PC-9 (cell line): ENCODE data around the gene EHMT1. TPM values are rescaled to one million over a fixed set of nuclear protein-coding genes. Genes with fewer than 3 reads are reported as not detected.

Source experiments
- BruUV-seq: library from RNA; stranded (reverse); fragments of 400-500 nt; replicated peaks from 2 replicates; lab custom pipeline; 2021; lab: Mats Ljungman, UMichigan
- CTCF ChIA-PET: fragments of 300-600 bp; sonication (Branson Sonifier 250); formaldehyde crosslinking; loops from one replicate; lab custom pipeline; 2022; ENCODE audit warnings: antibody characterized with exemption; lab: Charles Lee
- POLR2A ChIA-PET: fragments of 300-600 bp; sonication (Branson Sonifier 250); formaldehyde crosslinking; loops from one replicate; lab custom pipeline; 2022; ENCODE audit warnings: antibody characterized with exemption; ENCODE audit not compliant: unreplicated experiment; lab: Charles Lee
- DNase-seq, 2 experiments: peaks; one replicate each; pipeline versions ENCODE4 v3.0.0 to v3.0.0-alpha.2; 2015 to 2022; ENCODE audit warnings: mixed read lengths in 1 of 2
- H2AFZ ChIP-seq: fragments of 200-600 bp; sonication (generic); 2 replicates; pipeline ENCODE4 v1.8.1; 2017; ENCODE audit warnings: antibody characterized with exemption
- H3F3A ChIP-seq: fragments of 200-600 bp; sonication (generic); 2 replicates; pipeline ENCODE4 v1.8.1; 2017; ENCODE audit warnings: antibody characterized with exemption, mild to moderate bottlenecking, low read depth; ENCODE audit not compliant: insufficient read depth
- H3K27ac ChIP-seq: fragments of 200-600 bp; sonication (generic); 2 replicates; pipeline ENCODE4 v1.6.1; 2016; ENCODE audit warnings: mixed run types
- H3K27me3 ChIP-seq: fragments of 200-600 bp; sonication (generic); 2 replicates; pipeline ENCODE4 v1.6.1; 2016; ENCODE audit warnings: low read depth, mixed run types; ENCODE audit not compliant: insufficient read depth
- H3K36me3 ChIP-seq: fragments of 200-600 bp; sonication (generic); 2 replicates; pipeline ENCODE4 v1.6.1; 2016; ENCODE audit warnings: low read depth, mixed run types
- H3K4me1 ChIP-seq: fragments of 200-600 bp; sonication (generic); replicated peaks from 2 replicates; pipeline ENCODE4 v1.6.1; 2016; ENCODE audit warnings: mixed run types; ENCODE audit not compliant: insufficient read depth
- H3K4me2 ChIP-seq: fragments of 200-600 bp; sonication (generic); 2 replicates; pipeline ENCODE4 v1.6.1; 2017; ENCODE audit warnings: mixed run types
- H3K4me3 ChIP-seq: fragments of 200-600 bp; sonication (generic); 2 replicates; pipeline ENCODE4 v1.6.1; 2016; ENCODE audit warnings: mixed run types
- H3K79me2 ChIP-seq: fragments of 200-600 bp; sonication (generic); 2 replicates; pipeline ENCODE4 v1.6.1; 2017; ENCODE audit warnings: low read depth, mixed run types
- H3K9me2 ChIP-seq: fragments of 200-600 bp; sonication (generic); 2 replicates; pipeline ENCODE4 v1.8.1; 2017; ENCODE audit warnings: mild to moderate bottlenecking; ENCODE audit not compliant: insufficient read depth
- H3K9me3 ChIP-seq: fragments of 200-600 bp; sonication (generic); 2 replicates; pipeline ENCODE4 v1.8.1; 2016; ENCODE audit warnings: low read depth; ENCODE audit not compliant: insufficient read depth
- H4K20me1 ChIP-seq: fragments of 200-600 bp; sonication (generic); 2 replicates; pipeline ENCODE4 v1.8.1; 2017; ENCODE audit not compliant: insufficient read depth
- CTCF ChIP-seq: fragments of 200-600 bp; sonication (generic); conservative IDR thresholded peaks from 2 replicates; pipeline ENCODE4 v1.6.1; 2017; ENCODE audit warnings: mixed run types, antibody characterized with exemption, mild to moderate bottlenecking, moderate library complexity
- EZH2 ChIP-seq: fragments of 200-600 bp; sonication (generic); IDR thresholded peaks from 2 replicates; pipeline ENCODE4 v1.8.0; 2017; ENCODE audit warnings: antibody characterized with exemption, low read depth
- intact Hi-C: fragments of 100-400 bp; cut with micrococcal nuclease; formaldehyde crosslinking; loops from one replicate; pipeline ENCODE4 v1.10.0; 2022; ENCODE audit not compliant: unreplicated experiment
- total RNA-seq: library from RNA; stranded (reverse); gene quantifications from 2 replicates; pipeline ENCODE4 v1.2.3, GENCODE V29; 2021

EHMT1 gene
- total RNA-seq, 1 experiment from 2014 or later = 116 TPM

- peak within 1 kb of the TSS; percentile 89 for H3K4me3 ChIP-seq
- no peaks in the 10 kb centered on the region for H3K27me3 ChIP-seq
- no peak for TF ChIP-seq EZH2
- peak; percentile 85 for TF ChIP-seq CTCF
- peaks cover 15% of the 10 kb centered on the region; the same call in 1 of the 2 replicates for H3K36me3 ChIP-seq
- no peaks in the 10 kb centered on the region for H3K9me3 ChIP-seq
- peak within 1 kb of the TSS; percentile 79 for H2AFZ ChIP-seq
- CTCF ChIA-PET = no interaction called here
- peaks cover 17% of the 10 kb centered on the region for H3K4me1 ChIP-seq
- POLR2A ChIA-PET = interaction anchor here (0.7 kb wide), 1 partner anchor 515 kb away, joined by 12 read pairs; no protein-coding TSS in a partner anchor
- peaks cover 25% of the 10 kb centered on the region for H4K20me1 ChIP-seq
- peaks cover 21% of the 10 kb centered on the region; the same call in 1 of the 2 replicates for H3F3A ChIP-seq
- H3K4me2 ChIP-seq = peak within 1 kb of the TSS; percentile 92
- BruUV-seq = no TSS peak
- H3K9me2 ChIP-seq = no peaks in the 10 kb centered on the region
- peak; percentile 76 to 97 for DNase-seq
- peak within 1 kb of the TSS; percentile 55 for H3K27ac ChIP-seq
- intact Hi-C loops = loop anchor here (2.0 kb wide), 1 partner anchor 34 kb away; no protein-coding TSS in a partner anchor
- peaks cover 35% of the 10 kb centered on the region for H3K79me2 ChIP-seq
These were observed 40.1 kb upstream of the EHMT1 start, which contains the start of gene DPH7 for GRCh38 chr9:137578518-137579258. Gene DPH7 (minus strand): TSS chr9:137578925. CDS start chr9:137578777, 148 bp downstream.

- no peak overlapping the region for H3K27ac ChIP-seq
- intact Hi-C loops = loop anchor here (2.0 kb wide), 1 partner anchor 34 kb away; no protein-coding TSS in a partner anchor
- BruUV-seq = TSS peak; percentile 43
- no peaks in the 10 kb centered on the region for H3K27me3 ChIP-seq
- peak overlapping the region; percentile 92 for H3K4me2 ChIP-seq
- no peaks in the 10 kb centered on the region for H3K9me3 ChIP-seq
- POLR2A ChIA-PET = no interaction called here
- H3K4me3 ChIP-seq = peak overlapping the region; percentile 89; the same call in 1 of the 2 replicates
- peaks cover 15% of the 10 kb centered on the region; the same call in 1 of the 2 replicates for H3K36me3 ChIP-seq
- no peaks in the 10 kb centered on the region for H3K9me2 ChIP-seq
- no peak overlapping the region for H2AFZ ChIP-seq
- peaks cover 35% of the 10 kb centered on the region for H3K79me2 ChIP-seq
- CTCF ChIA-PET = interaction anchor here (0.6 kb wide), 1 partner anchor 23 kb away, joined by 6 read pairs; no protein-coding TSS in a partner anchor
- H3K4me1 ChIP-seq = peaks cover 17% of the 10 kb centered on the region
- H4K20me1 ChIP-seq = peaks cover 25% of the 10 kb centered on the region
- H3F3A ChIP-seq = peaks cover 24% of the 10 kb centered on the region; the same call in 1 of the 2 replicates
- TF ChIP-seq EZH2 (no peak), CTCF (no peak)
- DNase-seq = no peak
These were observed 39.6 kb upstream of the EHMT1 start for GRCh38 chr9:137579259-137579604.

- CTCF ChIA-PET = no interaction called here
- intact Hi-C loops = no loop called here
- H3K36me3 ChIP-seq = peaks cover 12% of the 10 kb centered on the region; the same call in 1 of the 2 replicates
- H3K27ac ChIP-seq = no peak overlapping the region
- no peaks in the 10 kb centered on the region for H3K27me3 ChIP-seq
- POLR2A ChIA-PET = interaction anchor here (0.8 kb wide), 1 partner anchor 98 kb away, joined by 3 read pairs; no protein-coding TSS in a partner anchor
- H3K9me2 ChIP-seq = no peaks in the 10 kb centered on the region
- DNase-seq = no peak
- H3F3A ChIP-seq = peaks cover 24% of the 10 kb centered on the region; the same call in 1 of the 2 replicates
- H3K4me3 ChIP-seq = no peak overlapping the region
- peaks cover 24% of the 10 kb centered on the region for H4K20me1 ChIP-seq
- no TSS peak for BruUV-seq
- H3K4me1 ChIP-seq = peaks cover 17% of the 10 kb centered on the region
- no peak for TF ChIP-seq EZH2
- TF ChIP-seq CTCF = no peak
- peaks cover 31% of the 10 kb centered on the region for H3K79me2 ChIP-seq
- no peaks in the 10 kb centered on the region for H3K9me3 ChIP-seq
- no peak overlapping the region for H3K4me2 ChIP-seq
- no peak overlapping the region for H2AFZ ChIP-seq
These were observed 38.4 kb upstream of the EHMT1 start for GRCh38 chr9:137580209-137580953.
